K562 (cell line): Measurements from ENCODE around the gene DIAPH1. TPM values are rescaled to one million over a fixed set of nuclear protein-coding genes. Genes with fewer than 3 reads are reported as not detected.
A peak's percentile ranks its signal among the peaks of the same experiment; 100 is the strongest.

Source experiments
- CHD2 ChIP-seq: IDR thresholded peaks from 2 replicates; pipeline ENCODE4 v1.6.1; 2011; ENCODE audit warnings: low read depth, low read length
- CREB1 ChIP-seq, 2 experiments: sonication (generic) in 1 of 2; formaldehyde crosslinking in 1 of 2; IDR thresholded peaks; 2 replicates each; pipeline versions ENCODE4 v1.6.1 to v1.8.0; 2012 to 2022; ENCODE audit warnings: inconsistent platforms in 1 of 2, mild to moderate bottlenecking in 1 of 2, missing genetic modification reagents in 1 of 2, moderate library complexity in 1 of 2
- ELF4 ChIP-seq: fragments of 450-650 bp; formaldehyde crosslinking; IDR thresholded peaks from 2 replicates; pipeline ENCODE4 v1.4.0; 2022; ENCODE audit warnings: missing genetic modification characterization
- ERF ChIP-seq: fragments of 450-650 bp; formaldehyde crosslinking; IDR thresholded peaks from 2 replicates; pipeline ENCODE4 v1.4.0; 2020; ENCODE audit warnings: mild to moderate bottlenecking, mixed read lengths
- FUS ChIP-seq: fragments of 200-400 bp; formaldehyde crosslinking; optimal IDR thresholded peaks from 2 replicates; pipeline ENCODE3; 2017; ENCODE audit warnings: low read depth, low read length
- JUN ChIP-seq, 2 experiments: sonication (generic) in 1 of 2; formaldehyde crosslinking in 1 of 2; IDR thresholded peaks; 2 replicates each; pipeline versions ENCODE4 v1.6.1 to v1.8.0; 2012 to 2022; ENCODE audit warnings: borderline replicate concordance in 2 of 2, mild to moderate bottlenecking in 2 of 2, improper control_type of control experiment in 1 of 2, low read depth in 1 of 2, low read length in 1 of 2, missing genetic modification reagents in 1 of 2
- MAX ChIP-seq: sonication (generic); formaldehyde crosslinking; IDR thresholded peaks from 2 replicates; pipeline ENCODE4 v1.9.0; 2022; ENCODE audit warnings: mild to moderate bottlenecking, missing genetic modification reagents
- SIN3A ChIP-seq, 2 experiments: fragments of 150-350 bp in 1 of 2; IDR thresholded peaks; 2 replicates each; pipeline ENCODE4 v1.6.1; 2011 to 2016; ENCODE audit warnings: borderline replicate concordance in 2 of 2, low read depth in 2 of 2, low read length in 2 of 2, mild to moderate bottlenecking in 2 of 2, moderate library complexity in 2 of 2; ENCODE audit not compliant: control insufficient read depth in 1 of 2
- TCF15 ChIP-seq: fragments of 250-450 bp; sonication (Bioruptor Pico); IDR thresholded peaks from 2 replicates; pipeline ENCODE4 v1.8.0; 2022; ENCODE audit warnings: moderate library complexity, mild to moderate bottlenecking, inconsistent platforms
- TFE3 ChIP-seq: fragments of 450-650 bp; formaldehyde crosslinking; IDR thresholded peaks from 2 replicates; pipeline ENCODE4 v1.4.0; 2020; ENCODE audit warnings: mild to moderate bottlenecking, mixed read lengths
- ZNF253 ChIP-seq: fragments of 250-450 bp; sonication (Bioruptor Pico); conservative IDR thresholded peaks from 2 replicates; pipeline ENCODE4 v1.6.1; 2021; ENCODE audit warnings: mild to moderate bottlenecking
- ZNF282 ChIP-seq: sonication (generic); formaldehyde crosslinking; IDR thresholded peaks from 2 replicates; pipeline ENCODE4 v1.8.1; 2023; ENCODE audit warnings: missing genetic modification reagents
- ZNF644 ChIP-seq: fragments of 200-800 bp; sonication (Bioruptor generic); IDR thresholded peaks from 2 replicates; pipeline ENCODE4 v1.6.1; 2016; ENCODE audit warnings: low read depth, missing genetic modification characterization, missing compliant biosample characterization
- ZNF695 ChIP-seq: fragments of 450-650 bp; formaldehyde crosslinking; IDR thresholded peaks from 2 replicates; pipeline ENCODE4 v1.4.0; 2020; ENCODE audit warnings: mild to moderate bottlenecking, moderate library complexity
- polyA plus RNA-seq, 8 experiments: library from polyadenylated mRNA; depleted of rRNA in 4 of 8; stranded (reverse) in 5 of 8; unstranded in 3 of 8; fragments of >200 nt; fragmentation: Nextera tagmentation in 2 of 8; fragmentation: Illumina TruSeq in 1 of 8; extraction: Ambion mirVana in 2 of 8; extraction: Trizol in 1 of 8; gene quantifications; 2 replicates each; pipeline versions ENCODE4 v1.2.1 to v1.2.3, GENCODE V29; 2011 to 2014; ENCODE audit warnings: inconsistent platforms in 1 of 8, missing spikeins in 1 of 8
- total RNA-seq, 7 experiments: library from RNA; depleted of rRNA in 6 of 7; stranded (reverse); fragments of >200 nt in 6 of 7; fragmentation: Illumina TruSeq in 2 of 7; extraction: Trizol in 2 of 7; gene quantifications; 2 replicates each; pipeline versions ENCODE4 v1.2.1 to v1.2.3, GENCODE V29; 2011 to 2021; ENCODE audit warnings: low replicate concordance in 1 of 7
- TF ChIP-seq, protein P1 (sequence below), 2 experiments: fragments of 450-650 bp; IDR thresholded peaks; 2 replicates each; pipeline ENCODE4 v1.6.1; 2016
- TF ChIP-seq, protein P2 (sequence below): fragments of 450-650 bp; IDR thresholded peaks from 2 replicates; pipeline ENCODE4 v1.6.1; 2018; ENCODE audit not compliant: partially characterized antibody
- TF ChIP-seq, protein P3 (sequence below), 2 experiments: IDR thresholded peaks; 2 replicates each; pipeline ENCODE4 v1.6.1; 2011; ENCODE audit warnings: borderline replicate concordance in 1 of 2, control low read depth in 1 of 2, low read depth in 1 of 2, low read length in 1 of 2, mild to moderate bottlenecking in 1 of 2, mixed read lengths in 1 of 2, moderate library complexity in 1 of 2; ENCODE audit not compliant: insufficient read depth in 1 of 2, insufficient read length in 1 of 2, poor library complexity in 1 of 2, severe bottlenecking in 1 of 2; ENCODE audit errors: extremely low read depth in 1 of 2

DIAPH1 gene
- total and polyA plus RNA-seq, 9 of the 15 experiments (the other 6 are each of a cell fraction or from before 2014, with no cell fraction given): 60.8 to 328 (median 97.8) TPM

GRCh38 chr5:141637767-141638419 lies 19.1 kb upstream of the DIAPH1 start (continued):
- no peak for TF ChIP-seq TCF15
- TF ChIP-seq ERF: no peak
- no peak for TF ChIP-seq TFE3 (CRISPR knock-in tag)
- peak; percentile 81 to 99; a peak in 3 of 4 replicates for TF ChIP-seq SIN3A (IDR thresholded peaks at IDR 0.05; ENCODE audit: borderline replicate concordance in 2 of 2, control insufficient read depth in 1 of 2, low read depth in 2 of 2, low read length in 2 of 2)
- TF ChIP-seq ZNF282 (CRISPR knock-in tag): peak; percentile 82; the same call in 1 of the 2 replicates
- TF ChIP-seq, protein P1, sequence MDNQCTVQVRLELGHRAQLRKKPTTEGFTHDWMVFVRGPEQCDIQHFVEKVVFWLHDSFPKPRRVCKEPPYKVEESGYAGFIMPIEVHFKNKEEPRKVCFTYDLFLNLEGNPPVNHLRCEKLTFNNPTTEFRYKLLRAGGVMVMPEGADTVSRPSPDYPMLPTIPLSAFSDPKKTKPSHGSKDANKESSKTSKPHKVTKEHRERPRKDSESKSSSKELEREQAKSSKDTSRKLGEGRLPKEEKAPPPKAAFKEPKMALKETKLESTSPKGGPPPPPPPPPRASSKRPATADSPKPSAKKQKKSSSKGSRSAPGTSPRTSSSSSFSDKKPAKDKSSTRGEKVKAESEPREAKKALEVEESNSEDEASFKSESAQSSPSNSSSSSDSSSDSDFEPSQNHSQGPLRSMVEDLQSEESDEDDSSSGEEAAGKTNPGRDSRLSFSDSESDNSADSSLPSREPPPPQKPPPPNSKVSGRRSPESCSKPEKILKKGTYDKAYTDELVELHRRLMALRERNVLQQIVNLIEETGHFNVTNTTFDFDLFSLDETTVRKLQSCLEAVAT (IDR thresholded peaks at IDR 0.05): no peak
- no peak for TF ChIP-seq ELF4 (CRISPR knock-in tag)
- TF ChIP-seq FUS: no peak
- TF ChIP-seq, protein P2, sequence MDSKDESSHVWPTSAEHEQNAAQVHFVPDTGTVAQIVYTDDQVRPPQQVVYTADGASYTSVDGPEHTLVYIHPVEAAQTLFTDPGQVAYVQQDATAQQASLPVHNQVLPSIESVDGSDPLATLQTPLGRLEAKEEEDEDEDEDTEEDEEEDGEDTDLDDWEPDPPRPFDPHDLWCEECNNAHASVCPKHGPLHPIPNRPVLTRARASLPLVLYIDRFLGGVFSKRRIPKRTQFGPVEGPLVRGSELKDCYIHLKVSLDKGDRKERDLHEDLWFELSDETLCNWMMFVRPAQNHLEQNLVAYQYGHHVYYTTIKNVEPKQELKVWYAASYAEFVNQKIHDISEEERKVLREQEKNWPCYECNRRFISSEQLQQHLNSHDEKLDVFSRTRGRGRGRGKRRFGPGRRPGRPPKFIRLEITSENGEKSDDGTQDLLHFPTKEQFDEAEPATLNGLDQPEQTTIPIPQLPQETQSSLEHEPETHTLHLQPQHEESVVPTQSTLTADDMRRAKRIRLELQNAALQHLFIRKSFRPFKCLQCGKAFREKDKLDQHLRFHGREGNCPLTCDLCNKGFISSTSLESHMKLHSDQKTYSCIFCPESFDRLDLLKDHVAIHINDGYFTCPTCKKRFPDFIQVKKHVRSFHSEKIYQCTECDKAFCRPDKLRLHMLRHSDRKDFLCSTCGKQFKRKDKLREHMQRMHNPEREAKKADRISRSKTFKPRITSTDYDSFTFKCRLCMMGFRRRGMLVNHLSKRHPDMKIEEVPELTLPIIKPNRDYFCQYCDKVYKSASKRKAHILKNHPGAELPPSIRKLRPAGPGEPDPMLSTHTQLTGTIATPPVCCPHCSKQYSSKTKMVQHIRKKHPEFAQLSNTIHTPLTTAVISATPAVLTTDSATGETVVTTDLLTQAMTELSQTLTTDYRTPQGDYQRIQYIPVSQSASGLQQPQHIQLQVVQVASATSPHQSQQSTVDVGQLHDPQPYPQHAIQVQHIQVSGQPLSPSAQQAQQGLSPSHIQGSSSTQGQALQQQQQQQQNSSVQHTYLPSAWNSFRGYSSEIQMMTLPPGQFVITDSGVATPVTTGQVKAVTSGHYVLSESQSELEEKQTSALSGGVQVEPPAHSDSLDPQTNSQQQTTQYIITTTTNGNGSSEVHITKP: peak; percentile 83
- TF ChIP-seq JUN (IDR thresholded peaks at IDR 0.05; ENCODE audit: borderline replicate concordance, low read depth, low read length): no peak
- TF ChIP-seq JUN (CRISPR knock-in tag; IDR thresholded peaks at IDR 0.05; ENCODE audit: borderline replicate concordance): 0 out of 2 replicates have a peak, but pooled peaks have one; percentile 42
- TF ChIP-seq, protein P3, sequence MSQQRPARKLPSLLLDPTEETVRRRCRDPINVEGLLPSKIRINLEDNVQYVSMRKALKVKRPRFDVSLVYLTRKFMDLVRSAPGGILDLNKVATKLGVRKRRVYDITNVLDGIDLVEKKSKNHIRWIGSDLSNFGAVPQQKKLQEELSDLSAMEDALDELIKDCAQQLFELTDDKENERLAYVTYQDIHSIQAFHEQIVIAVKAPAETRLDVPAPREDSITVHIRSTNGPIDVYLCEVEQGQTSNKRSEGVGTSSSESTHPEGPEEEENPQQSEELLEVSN (IDR thresholded peaks at IDR 0.05; ENCODE audit: borderline replicate concordance in 1 of 2, extremely low read depth in 1 of 2, insufficient read depth in 1 of 2, insufficient read length in 1 of 2, low read depth in 1 of 2, low read length in 1 of 2, poor library complexity in 1 of 2, severe bottlenecking in 1 of 2): peak in 1 of 2 experiments; percentile 50
- TF ChIP-seq CHD2: no peak
- no peak for TF ChIP-seq ZNF695
- TF ChIP-seq ZNF253: no peak
- no peak for TF ChIP-seq ZNF644 (tag)
- peak; percentile 88 for TF ChIP-seq MAX (CRISPR knock-in tag)
- no peak; the same call in 1 of the 2 replicates for TF ChIP-seq CREB1 (IDR thresholded peaks at IDR 0.05)
- no peak for TF ChIP-seq CREB1 (CRISPR knock-in tag; IDR thresholded peaks at IDR 0.05)
